HG02623 (cell line): ENCODE results near the gene VPS35.

Experiments used
- ATAC-seq: cut with Tn5 transposase; IDR thresholded peaks from one replicate; pipeline ENCODE4 v1.9.1; 2021; ENCODE audit warnings: moderate library complexity; ENCODE audit not compliant: unreplicated experiment

The VPS35 gene

DNA sequence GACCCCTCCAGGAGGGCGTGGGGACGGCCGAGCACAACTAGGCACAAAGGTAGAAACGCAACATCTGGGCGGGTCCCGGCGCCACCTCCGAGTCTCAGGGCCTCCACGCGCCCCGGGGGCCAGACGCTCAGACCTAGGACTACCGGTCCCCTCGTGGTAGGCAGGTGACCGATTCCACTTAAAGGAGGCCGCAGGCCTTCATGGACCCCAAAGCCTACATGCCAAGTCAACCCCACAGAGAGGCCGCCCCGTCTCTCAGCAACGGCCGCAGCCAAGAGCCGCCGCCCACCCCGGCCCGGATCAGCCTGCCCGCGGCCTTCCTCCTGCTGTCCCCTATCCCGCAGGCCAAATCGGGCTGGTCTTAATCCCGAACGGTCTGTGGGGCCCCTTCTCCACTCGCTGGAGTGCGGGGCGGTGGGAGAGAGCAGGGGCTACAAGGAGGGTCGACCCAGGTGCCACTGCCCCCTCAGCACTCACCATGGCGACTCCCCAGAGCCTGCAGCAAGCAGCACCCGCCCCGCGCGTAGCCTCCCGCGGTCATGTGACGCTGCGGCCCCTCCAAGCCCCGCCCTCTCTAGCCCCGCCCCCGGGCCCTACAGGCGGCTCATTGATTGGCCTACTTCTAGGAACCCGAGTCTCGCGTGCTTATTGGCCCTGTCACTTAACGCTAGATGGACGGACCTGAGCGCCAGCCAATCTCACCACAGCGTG is at the start of gene VPS35:
Gene VPS35 (minus strand): TSS at position 525 of the 711 bp plus-strand sequence. CDS start 45 bp downstream, at position 480.
- peak; percentile 86 for ATAC-seq

DNA sequence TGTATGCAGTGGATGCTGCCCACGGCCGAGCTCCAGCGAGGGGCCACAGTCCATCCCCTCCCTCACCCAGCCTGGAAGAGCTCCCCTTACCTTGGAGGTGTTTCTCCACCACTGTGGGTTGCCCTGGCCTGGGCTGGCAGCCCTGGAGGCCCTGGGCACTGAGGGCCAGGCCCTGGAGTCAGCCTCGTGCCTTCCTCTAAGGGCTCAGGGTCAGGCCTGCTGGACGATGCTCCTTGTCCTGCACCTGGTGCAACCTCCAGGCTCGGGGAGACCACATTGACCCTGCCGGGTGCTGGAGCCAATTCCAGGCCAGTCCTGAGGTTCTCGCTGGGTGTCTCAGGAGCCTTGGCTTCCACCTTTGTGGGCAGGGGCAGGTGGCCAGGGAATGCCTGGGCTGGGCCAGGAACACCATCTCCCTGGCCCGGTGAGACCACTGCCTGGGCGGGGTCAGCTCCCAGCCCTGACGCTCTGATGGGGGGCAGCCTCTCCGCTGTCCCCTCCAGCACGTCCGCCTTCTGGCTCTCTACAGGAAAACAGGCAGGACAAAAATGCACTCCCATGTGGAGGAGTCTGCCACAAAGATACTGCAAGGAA is 48.7 kb upstream of the VPS35 start:
- no peak for ATAC-seq

DNA sequence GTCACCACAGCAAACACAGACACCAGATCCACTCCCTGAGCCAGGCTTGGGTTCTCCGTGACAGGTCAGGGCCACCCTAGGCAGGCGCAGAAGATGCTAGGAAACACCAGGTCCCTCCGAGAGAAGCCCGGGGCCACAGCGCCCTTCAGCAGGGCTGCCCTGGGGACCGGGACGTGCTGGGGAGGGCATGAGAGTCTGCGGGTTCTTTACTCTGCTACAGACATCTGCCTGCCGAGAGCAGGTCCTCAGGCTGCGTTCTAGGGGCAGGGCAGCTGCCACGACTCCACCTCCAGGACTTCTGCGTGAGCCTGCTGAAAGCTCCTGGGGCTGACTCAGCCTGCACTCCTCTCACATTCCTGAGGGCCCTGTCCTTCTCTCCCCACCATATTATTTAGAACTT is 47.7 kb upstream of the VPS35 start:
- no peak for ATAC-seq

DNA sequence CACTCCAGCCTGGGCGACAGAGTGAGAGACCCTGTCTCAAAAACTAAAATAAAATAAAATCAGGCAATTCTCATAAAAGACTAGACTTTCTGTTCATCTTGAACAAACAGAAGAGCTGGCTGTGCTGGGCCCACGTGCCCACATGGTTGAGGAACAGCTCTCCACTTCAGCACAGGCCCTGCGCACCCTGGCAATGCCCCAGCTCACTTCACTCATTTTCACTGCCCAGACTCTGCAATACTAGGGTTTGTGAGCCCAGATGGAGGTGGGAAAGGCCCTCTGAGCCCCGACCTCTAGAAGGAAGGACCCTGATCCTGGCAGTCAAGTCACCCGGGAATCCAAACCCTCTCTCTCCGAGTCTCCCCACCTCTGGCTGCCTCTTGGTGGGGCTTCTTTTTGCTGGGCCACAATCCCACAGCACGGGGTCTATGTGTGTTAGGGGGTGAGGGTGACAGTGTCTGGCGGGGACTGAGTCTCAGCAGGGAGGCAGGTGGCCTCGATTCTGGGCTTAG is 44.4 kb upstream of the VPS35 start:
- ATAC-seq = no peak

DNA sequence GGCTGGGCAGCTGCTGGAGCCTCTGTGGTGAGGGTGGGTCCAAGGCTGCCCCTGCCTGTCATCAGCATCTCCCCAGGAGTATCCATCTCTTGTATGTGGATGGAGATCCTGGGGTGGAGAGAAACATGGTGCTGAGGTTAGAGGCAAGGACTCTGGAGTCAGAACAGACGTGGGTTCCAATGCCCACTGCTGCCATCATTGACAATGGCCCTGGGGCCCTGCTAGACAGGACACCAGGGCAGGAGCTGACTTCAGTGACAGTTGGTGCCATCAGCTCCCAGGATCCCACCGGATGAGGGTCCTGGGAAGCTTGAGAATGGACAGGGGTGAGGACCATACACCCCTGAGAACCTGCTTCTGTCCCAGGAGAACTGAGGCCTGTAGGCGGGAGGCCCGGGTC is 43.6 kb upstream of the VPS35 start:
- ATAC-seq = no peak

DNA sequence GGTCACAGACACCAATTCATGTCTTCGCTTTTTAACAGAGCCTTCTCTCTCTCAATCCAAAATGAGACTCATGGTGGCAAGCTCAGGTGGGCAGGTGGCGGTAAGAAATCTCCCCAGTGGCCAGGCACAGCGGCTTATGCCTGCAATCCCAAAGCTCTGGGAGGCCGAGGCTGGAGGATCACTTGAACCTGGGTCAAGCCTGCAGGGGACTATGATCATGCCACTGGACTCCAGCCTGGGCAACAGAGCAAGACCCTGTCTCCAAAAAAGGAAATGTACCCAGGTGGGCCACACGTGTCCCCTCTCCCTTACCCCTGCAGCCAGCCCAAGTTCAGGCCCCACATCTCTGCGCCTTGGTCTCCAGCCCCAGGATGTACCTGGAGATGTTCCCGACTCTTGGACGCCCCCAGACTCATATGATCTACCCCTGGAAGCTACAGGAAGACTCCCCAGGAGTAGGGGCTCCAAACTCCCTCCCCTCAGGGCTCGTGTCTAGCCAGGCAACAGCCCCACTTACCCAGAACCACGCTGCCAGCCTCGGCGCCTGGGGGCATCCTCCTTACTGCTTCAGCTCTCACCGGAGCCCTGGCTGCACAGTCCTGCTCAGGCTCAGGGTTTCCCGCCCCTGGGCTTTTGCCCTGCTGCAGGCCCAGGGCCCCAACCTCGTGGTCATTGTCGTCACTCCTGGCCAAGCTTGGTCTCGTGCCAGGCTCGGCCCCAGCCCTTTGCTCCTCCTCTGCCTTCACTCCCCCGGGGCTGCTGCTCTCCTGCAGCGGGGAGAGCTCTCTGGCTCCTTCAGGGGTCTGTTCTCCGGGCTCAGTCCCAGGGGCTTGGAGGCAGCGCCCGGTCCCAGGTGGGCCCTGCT is 42.9 kb upstream of the VPS35 start:
- no peak for ATAC-seq

DNA sequence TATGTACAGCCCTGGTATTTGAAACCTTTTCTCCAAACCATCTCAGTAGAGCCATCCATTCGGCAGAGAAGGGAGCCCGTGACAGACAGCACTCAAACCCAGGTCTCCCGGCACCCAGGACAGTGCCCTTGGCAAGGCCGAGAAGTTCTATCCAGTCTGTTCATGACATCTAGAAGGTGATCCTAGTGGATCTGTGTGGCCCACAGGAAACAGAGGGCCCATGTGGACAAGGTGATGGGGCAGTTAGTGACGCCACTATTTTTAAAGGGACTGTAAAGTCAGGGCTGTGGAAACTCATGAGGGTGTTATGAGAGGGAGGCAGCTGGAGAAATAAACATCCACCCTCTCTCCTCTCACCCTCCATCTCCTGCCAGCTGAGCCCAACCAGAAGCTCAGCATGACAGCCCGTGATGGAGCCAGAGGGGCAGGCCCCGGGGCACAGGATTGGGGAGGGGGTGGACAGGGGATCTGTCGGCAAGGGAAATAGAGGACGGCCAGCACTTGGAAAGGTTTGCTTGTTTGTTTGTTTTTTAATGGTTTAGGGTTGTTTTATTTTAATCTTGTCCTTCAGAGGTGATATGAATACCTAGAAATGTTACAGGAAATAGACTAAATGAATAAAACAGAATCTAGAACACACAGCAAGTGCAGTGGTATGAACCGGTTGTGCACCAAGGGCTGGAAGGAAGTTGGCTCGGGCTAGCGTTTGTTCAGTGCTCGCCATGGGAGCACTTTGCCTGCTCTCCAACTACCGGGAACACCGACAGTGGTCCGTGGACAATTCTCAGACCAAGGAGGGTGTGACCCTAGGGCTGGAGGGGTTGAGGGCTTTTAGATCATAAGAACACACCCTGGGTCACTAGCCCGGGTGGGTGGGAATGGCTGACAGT is 42.1 kb upstream of the VPS35 start:
- ATAC-seq = no peak

DNA sequence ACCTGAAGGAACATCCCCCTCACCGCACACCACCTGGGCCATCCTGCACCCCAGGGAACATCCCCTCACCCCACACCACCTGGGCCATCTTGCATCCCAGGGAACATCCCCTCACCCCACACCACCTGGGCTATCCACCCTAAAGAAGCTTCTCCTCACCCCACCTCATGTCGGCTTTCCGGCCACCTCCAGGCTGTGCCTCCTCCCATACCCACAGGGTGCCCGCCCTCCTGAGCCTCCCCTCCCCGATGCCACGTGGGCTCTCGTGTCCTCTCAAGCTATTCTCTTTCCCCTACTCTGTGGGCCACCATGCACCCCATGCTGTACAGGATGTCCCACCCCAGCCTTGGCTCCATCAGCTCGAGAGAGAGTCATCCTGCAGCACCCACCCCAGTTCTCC is 41.1 kb upstream of the VPS35 start:
- no peak for ATAC-seq

DNA sequence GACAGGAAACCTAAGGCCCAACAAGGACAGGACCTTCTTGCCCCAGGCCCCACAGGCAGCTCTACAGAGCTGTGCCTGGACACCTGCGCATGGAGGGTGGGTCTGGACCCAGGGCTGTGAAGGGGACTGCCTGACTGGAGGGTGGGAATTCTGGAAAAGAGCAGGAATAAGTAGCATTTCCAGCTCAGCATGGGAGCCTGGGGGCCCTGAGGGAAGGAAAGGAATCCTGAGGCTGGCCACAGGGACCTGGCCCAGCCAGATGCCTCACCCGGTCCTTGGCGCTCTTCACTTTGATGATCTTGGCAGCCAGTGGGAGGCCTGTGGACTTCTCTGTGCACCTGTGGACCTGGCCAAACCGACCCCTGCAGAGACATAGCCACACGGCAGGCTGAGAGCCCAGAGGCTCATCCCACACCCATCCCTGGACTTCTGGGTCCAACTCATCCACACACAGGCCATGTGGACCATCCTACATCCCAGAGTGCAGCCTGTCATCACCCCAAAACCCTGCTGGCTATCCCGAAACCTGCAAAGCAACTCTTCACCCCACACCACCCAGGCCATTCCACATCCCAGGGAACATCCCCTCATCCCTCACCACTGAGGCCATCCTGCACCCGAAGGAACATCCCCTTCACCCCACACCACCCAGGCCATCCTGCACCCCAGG is 40.5 kb upstream of the VPS35 start:
- no peak for ATAC-seq

DNA sequence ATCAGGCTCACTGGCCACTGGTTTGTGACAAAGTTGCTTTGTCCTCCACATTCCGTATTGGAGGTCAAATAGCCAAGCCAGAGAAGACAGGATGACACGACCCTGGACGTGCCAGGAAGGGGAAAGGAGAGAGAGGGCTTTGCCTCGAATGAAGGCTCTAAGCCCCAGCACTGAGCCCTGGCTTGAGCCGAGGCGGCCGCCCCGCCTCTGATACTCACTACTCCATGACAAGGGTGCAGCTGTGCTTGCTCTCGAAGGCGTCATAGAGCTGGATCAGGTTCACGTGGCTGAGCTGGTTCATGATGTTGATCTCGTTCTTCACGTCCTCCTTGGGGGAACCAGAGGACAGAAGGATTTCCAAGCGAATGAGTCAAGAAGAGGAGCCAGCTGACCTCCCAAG is 39.8 kb upstream of the VPS35 start:
- no peak for ATAC-seq

DNA sequence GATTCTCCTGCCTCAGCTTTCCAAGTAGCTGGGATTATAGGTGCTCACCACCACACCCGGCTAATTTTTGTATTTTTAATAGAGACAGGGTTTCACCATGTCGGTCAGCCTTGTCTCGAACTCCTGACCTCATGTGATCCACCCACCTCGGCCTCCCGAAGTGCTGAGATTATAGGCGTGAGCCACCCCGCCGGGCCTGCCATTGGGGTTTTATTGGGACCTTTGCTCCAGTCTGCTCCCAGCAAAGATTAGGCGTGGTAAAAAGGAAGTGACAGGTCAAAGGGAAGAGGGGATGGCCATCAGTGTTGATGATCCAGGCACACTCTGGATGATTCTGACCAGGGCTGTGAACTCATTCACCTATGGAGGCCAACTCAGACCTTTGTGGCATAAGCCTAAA is 38.7 kb upstream of the VPS35 start:
- no peak for ATAC-seq

DNA sequence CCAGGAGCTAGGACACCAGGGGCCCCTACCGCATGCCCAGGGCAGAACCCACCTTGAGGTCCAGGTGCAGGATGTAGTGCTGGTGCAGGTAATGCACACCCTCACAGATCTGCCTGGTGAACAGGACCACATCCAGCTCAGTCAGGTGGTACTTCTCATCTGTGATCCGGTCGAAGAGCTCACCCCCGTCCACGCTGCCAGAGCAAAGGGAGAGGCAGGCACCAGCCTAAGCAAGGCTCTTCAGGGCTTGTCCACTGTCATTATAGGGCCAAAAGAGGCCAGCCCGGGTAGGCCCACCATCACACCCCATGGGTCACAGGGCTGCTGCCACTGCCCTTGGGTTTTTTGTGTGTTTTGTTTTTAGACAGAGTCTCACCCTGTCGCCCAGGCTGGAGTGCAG is 38.2 kb upstream of the VPS35 start:
- ATAC-seq = no peak

DNA sequence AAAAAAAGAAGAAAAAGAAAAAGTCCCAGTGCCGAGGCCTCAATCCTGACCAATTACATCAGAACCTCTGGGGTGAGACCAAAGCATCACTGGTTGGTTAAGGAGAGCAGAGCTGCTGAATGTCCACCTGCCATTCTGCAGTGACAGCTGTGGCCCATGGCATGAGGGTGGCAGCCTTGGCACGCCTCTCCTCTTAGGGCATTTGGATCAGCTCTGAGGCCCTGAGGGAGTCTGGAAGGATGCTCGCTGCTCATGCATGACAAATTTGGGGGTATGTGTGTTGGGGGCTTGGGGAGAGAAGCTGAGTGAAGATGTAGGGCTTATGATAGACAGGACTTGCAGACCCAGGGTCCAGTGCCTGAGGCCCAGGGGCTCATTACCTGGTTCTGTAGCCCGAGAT is 32.9 kb upstream of the VPS35 start:
- no peak for ATAC-seq

DNA sequence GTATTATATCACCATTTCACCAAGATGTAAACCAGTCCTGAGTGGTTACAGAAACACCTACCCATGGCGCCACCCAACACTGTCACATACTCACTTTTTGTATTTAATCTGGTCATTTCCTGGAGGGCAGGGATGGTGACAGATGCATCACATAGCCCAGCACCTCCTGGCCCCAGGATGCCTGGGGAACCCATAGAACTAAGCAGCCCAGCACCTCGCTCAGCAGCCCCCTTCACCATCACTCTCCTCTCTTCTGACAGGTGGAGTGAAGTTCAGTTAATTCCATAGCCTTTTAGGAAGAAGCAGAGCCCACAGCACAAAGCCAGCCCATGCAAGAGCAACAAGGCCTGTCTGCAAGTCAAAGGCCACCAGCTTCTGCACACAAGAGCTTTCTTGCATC is 31.6 kb upstream of the VPS35 start:
- no peak for ATAC-seq

DNA sequence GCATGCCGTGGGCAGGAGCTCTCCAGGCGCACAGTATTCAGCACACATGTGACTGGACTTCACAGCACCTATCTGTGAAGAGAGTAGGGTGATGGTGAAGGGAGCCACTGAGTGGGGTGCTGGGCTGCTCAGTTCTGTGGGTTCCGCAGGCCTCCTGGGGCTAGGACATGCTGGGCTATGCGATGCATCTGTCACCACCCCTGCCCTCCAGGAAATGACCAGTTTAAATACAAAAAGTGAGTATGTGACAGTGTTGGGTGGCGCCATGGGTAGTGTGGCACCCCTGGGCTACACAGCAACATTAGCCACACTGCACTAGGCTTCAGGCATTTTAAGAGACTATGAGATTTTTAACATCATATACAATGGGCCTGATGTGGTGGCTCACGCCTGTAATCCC is 30.6 kb upstream of the VPS35 start:
- ATAC-seq = no peak

DNA sequence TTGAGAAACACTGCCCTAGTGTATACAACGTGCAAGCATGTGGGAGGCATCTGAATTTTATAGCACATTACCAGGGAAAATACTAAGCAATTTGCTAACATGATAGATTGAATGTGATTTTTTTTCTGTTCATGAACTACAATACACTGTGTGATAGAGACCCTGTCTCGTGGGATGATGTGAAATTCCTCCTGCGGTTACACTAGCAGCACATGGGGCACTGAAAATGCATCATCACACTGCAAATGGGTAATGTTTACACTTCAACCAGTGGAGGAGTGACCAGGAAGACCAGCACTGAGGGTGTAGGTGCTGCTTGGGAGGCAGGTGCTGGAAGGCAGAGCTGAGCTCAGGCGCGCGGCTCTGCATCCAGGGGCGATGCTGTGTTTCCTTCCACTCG is 29.2 kb upstream of the VPS35 start:
- ATAC-seq = no peak

DNA sequence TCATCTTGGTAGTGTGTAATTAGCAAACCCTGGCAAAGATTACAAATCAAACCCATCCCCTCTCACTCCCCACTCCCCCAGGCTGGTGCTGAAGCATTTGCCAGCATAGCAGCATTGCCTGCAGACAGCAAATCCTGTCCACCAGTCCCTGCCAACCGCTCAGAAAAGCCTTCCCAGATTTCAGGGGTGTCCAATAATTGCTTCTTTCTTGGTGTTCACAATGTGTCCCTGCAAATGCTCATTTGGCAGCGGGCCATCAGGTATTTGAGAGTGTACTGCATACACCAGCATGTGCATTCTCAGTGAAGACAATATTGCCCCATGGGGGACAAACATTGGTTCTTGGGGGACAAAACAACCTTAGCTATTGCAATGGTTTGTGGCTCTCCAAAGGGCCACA is 28.7 kb upstream of the VPS35 start:
- ATAC-seq = no peak

DNA sequence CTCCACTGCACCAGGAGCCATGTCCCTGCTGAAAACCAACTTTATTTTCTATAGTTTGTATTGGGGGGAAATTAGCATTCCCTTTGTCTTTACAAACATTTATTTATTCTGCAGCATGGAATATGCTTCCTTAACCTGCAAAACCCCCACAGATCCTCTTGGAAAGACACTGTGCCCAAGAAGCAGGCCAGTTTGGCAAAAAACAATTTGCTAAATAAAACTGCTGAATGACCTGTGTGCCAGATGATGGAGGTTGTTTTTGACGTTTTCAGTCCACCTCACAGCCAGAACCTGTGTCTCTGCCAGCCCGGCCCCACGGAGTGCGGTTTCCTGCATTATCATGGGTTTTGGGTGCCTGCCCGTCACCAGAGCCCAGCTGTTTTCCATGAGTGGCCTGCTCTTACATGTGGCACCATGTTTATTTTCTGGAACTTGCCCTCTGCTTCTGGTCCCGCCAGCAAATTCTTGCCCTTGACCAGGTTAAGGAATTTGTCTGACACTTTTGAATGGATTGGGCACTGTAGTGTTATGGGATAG is 26.9 kb upstream of the VPS35 start:
- ATAC-seq = no peak

DNA sequence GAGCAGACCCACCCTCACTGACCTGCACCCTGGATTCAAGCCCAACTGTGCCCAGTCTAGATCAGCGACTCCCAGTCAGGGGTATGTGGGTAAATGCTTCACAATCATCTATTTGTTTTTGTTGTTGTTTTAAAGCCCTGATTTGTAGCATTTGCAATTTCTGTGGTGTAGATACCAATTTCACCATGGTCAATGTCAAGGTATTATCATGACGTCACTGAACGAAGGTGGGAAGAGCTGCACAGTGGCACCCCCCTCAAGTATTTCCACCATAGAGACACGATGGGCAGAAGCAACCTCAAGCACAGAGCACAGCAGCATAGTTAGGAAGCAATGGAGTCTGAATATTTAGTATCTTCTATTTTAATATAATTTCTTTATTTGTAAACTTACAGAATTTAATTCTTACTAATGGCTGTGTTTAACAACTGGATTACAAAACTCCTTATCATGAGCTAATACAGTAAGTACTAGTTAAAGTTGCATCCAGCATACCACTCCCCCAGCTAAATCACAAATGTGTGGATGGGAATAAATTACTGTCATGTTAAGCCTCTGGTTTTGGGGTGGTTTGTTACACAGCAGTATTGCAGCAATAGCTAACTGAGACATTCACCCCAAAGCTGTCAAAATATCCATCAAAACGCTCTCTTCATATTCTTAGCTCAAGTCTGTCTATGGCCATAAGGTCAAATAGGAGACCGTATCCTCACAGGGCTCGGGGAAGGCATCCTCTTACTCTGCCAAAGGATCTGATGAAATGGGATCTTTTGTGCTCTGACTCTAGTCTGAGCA is 26.0 kb upstream of the VPS35 start:
- no peak for ATAC-seq
